ENCODE results near the gene MEP1B.
"Not testable (repeated sequence)": the region's sequence is repeated elsewhere in the genome, so short reads cannot be mapped to it uniquely, and the experiment has no call there.

Gene MEP1B

DNA sequence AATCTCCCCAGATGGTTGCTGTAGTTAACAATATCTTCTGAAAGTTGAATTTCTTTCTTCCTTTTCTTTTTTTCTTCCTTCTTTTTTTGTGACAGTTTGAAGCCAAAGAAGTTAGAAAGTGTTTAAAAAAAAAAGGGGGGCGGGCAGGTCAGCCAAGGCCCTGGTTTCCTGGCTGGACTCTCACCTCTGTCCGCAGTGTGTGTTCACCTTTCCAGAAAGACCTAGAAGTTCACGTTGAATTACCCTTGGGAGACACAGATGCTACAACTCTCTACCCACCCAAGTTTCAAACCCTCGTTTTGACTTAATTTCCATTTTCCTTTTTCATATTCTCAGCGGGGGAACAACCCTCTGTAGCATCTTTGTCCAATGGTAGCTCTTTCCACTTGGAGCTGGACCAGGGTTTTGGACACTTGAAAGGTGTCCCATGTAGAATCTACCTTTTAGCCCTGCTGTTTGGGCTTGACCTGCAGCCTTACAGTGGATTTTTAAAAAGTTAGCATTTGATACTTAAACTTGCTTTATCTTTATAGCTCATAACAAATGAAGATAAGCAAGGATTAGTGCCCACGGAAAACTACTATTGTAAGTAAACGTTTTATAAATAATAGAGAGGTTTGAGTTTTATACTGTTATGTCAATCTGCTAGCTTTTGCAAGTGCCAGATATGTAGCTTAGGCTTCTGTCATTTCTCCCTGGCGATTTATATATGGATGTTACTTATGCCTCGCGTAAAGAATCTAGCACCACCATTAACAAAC, 20.0 kb downstream of the MEP1B start:
- DNase-seq (ENCODE audit: low spot score), result no peak
- TF ChIP-seq, protein P1, sequence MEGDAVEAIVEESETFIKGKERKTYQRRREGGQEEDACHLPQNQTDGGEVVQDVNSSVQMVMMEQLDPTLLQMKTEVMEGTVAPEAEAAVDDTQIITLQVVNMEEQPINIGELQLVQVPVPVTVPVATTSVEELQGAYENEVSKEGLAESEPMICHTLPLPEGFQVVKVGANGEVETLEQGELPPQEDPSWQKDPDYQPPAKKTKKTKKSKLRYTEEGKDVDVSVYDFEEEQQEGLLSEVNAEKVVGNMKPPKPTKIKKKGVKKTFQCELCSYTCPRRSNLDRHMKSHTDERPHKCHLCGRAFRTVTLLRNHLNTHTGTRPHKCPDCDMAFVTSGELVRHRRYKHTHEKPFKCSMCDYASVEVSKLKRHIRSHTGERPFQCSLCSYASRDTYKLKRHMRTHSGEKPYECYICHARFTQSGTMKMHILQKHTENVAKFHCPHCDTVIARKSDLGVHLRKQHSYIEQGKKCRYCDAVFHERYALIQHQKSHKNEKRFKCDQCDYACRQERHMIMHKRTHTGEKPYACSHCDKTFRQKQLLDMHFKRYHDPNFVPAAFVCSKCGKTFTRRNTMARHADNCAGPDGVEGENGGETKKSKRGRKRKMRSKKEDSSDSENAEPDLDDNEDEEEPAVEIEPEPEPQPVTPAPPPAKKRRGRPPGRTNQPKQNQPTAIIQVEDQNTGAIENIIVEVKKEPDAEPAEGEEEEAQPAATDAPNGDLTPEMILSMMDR (IDR thresholded peaks at IDR 0.05; ENCODE audit: extremely low read depth, missing control alignments), result no peak

DNA sequence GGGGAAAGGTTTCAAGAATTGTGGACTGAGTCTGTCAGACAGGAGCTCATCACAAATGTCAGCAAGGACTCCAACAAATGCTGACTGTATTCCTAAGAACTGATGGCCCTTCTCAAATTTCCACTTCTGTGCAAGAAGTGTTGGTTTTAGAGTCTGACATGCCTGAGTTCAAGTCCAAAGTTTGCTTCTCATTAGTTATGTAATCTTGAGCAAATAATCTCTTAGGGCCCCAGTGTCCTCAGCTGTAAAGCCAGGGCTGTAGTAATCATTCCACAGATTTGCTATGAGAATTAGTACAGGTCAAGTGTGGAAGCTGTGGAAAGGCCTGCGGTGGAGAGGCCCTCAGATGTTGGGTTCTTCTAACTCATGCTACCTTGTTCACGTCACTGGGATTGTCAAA, 23.9 kb downstream of the MEP1B start:
- TF ChIP-seq, protein P1 (IDR thresholded peaks at IDR 0.05; ENCODE audit: extremely low read depth, missing control alignments), result no peak
- no peak for DNase-seq (ENCODE audit: low spot score)

DNA sequence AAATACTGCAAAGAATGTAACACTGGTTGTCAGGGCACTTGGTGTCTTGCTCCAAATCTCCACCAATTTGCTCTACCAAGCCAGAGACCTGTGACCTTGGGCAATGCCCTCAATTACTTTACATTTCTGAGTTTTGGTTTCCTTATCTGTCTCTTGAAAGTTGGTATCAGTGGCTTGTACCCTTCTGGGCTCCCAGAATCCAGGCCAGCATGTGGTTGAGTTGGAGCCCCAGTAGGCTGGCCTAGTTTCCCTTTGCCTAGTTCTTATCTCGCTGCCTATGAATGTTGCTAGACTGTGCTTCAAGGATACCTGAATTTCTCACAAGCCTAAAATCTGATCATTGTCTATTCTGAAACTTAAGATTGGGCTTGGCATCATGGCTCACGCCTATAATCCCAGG, 26.6 kb downstream of the MEP1B start:
- no peak for DNase-seq (ENCODE audit: low spot score)

DNA sequence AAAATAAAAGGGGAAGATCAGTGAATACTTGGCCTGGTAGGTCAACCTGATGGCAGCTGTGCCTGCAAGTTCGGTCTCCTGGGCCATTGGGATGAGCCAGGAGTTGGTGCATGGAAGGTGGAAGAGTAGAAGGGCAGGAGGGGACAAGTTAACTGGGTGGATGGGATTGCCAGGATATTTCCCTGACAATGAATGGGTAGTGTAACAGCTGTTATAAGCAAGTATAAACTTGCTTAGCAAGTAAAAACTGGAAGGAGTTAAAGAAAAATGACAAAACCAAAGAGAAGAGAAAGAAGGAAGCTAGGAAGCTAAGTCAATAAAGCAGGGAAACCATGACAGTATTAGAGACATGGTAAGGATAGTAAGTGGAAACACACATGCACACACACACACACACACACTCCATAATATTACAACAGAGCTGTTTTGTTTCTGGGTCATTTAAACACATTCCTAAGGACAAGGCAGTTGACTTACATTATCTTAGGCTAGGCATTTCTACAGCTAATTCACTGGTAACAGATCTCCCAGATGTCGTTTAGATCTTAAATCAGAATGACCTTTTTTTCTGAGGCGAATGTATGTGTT, 29.7 kb downstream of the MEP1B start:
- DNase-seq (ENCODE audit: low spot score), result no peak
- TF ChIP-seq, protein P1 (IDR thresholded peaks at IDR 0.05; ENCODE audit: extremely low read depth, missing control alignments), result no peak

More for the DNA sequence above, 26.6 kb downstream of the MEP1B start:
- TF ChIP-seq, protein P1 (IDR thresholded peaks at IDR 0.05; ENCODE audit: extremely low read depth, missing control alignments), result no peak

DNA sequence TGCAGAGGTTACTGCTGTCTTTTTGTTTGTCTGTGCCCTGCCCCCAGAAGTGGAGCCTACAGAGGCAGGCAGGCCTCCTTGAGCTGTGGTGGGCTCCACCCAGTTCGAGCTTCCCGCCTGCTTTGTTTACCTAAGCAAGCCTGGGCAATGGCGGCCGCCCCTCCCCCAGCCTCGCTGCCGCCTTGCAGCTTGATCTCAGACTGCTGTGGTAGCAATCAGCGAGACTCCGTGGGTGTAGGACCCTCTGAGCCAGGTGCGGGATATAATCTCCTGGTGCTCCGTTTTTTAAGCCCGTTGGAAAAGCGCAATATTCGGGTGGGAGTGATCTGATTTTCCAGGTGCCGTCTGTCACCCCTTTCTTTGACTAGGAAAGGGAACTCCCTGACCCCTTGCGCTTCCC, 43.5 kb downstream of the MEP1B start:
- not testable (repeated sequence) for DNase-seq (ENCODE audit: low spot score)

DNA sequence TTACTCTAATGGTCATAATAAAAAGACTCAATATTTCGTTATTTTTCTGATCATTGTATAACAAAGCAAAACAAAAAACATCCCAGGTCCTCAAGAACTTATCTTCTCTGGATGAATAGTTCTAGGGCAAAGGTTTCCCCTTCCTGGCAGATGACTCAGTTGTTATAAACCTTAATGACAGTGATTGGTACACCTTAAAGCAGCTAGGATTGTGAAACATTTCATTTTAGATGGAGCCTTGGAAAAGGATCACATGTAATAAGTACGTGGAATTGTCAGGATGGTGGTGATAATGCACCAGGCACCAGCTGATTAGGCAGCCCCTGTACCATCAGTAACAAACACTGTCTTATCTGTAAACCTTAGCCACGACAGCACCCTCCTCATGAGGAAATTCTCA, 47.2 kb downstream of the MEP1B start:
- TF ChIP-seq, protein P1 (IDR thresholded peaks at IDR 0.05; ENCODE audit: extremely low read depth, missing control alignments), result no peak
- DNase-seq (ENCODE audit: low spot score), result no peak

DNA sequence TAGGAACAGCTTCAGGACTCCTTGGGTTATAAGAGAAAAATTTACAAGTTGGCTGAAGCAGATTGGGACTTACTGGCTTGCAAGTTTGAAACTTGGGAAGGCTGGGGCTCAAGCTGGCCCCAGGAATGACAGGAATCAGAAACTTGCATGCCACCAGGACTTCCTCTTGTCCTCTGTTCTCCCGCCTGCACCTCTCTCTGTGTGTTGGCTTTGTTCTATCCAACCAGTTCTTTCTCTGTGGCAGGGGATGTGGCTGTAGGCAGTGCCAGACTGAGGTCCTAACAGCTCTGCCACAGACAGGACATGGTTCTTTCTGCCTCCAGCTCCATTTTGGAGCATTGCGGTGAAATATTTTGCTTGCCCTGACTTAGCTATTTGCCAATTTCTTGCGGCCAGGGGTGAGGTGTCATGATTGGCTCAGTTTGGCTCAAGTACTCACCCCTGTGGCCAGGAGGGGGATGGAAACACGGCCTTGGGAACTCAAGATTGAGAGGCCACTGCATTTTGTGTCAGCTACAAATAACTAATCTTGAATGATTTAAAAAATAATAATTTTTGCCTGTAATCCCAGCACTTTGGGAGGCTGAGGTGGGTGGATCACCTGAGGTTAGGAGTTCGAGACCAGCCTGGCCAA, 48.9 kb downstream of the MEP1B start:
- no peak for DNase-seq (ENCODE audit: low spot score)

More for the DNA sequence above, 48.9 kb downstream of the MEP1B start:
- TF ChIP-seq, protein P1 (IDR thresholded peaks at IDR 0.05; ENCODE audit: extremely low read depth, missing control alignments), result no peak
